GM12878 (cell line): ENCODE results near the gene CDK16. TPM values are rescaled to one million over a fixed set of nuclear protein-coding genes. Genes with fewer than 3 reads are reported as not detected.
A peak's percentile ranks its signal among the peaks of the same experiment; 100 is the strongest.

Experiments
- ATAC-seq: fragments of 200-7000 bp; cut with Tn5 transposase; 3 replicates; pipeline ENCODE4 v1.9.1; 2020; ENCODE audit warnings: mild to moderate bottlenecking, moderate library complexity
- BruUV-seq: library from RNA; stranded (reverse); fragments of 400-500 nt; replicated peaks from 2 replicates; lab custom pipeline; 2021; lab: Mats Ljungman, UMichigan
- CTCF ChIA-PET: fragments of 300-600 bp; sonication (Branson Sonifier 250); formaldehyde crosslinking; extraction: SDS; loops from one replicate; lab custom pipeline; 2021; ENCODE audit warnings: inconsistent platforms; lab: Yijun Ruan, JAX
- POLR2A ChIA-PET: fragments of 350-600 bp; formaldehyde crosslinking; extraction: SDS; loops from one replicate; lab custom pipeline; 2021; ENCODE audit warnings: inconsistent platforms; lab: Charles Lee
- RAD21 ChIA-PET: fragments of 300-600 bp; sonication (Branson Sonifier 250); formaldehyde crosslinking; loops from one replicate; lab custom pipeline; 2023; ENCODE audit warnings: antibody characterized with exemption; ENCODE audit not compliant: unreplicated experiment; lab: Charles Lee
- SMC1A ChIA-PET: fragments of 300-600 bp; sonication (Branson Sonifier 250); formaldehyde crosslinking; loops from one replicate; lab custom pipeline; 2023; ENCODE audit not compliant: unreplicated experiment, uncharacterized antibody; lab: Charles Lee
- DNase-seq: peaks from one replicate; pipeline ENCODE4 v3.0.0-alpha.2; 2011; ENCODE audit warnings: low read depth, low spot score
- FAIRE-seq: peaks from 3 replicates; lab custom pipeline; 2011; peaks lifted over from hg19 to GRCh38; lab: Jason Lieb, UNC
- H2AFZ ChIP-seq: 2 replicates; pipeline ENCODE4 v1.6.0; 2011; ENCODE audit warnings: low read depth, low read length, control low read depth; ENCODE audit not compliant: control insufficient read depth
- H3K27ac ChIP-seq: 2 replicates; pipeline ENCODE4 v1.5.1; 2011; ENCODE audit warnings: control low read depth; ENCODE audit not compliant: control insufficient read depth, insufficient read depth
- H3K27me3 ChIP-seq, 2 experiments: replicated peaks in 1 of 2; 2 replicates each; pipeline versions ENCODE4 v1.6.0 to v1.6.1; 2011; ENCODE audit warnings: low read length in 1 of 2; ENCODE audit not compliant: control insufficient read depth in 2 of 2, insufficient read depth in 2 of 2
- H3K36me3 ChIP-seq, 2 experiments: 2 replicates each; pipeline ENCODE4 v1.5.1; 2011; ENCODE audit warnings: low read length in 1 of 2; ENCODE audit not compliant: control insufficient read depth in 2 of 2, insufficient read depth in 2 of 2
- H3K4me1 ChIP-seq: 2 replicates; pipeline ENCODE4 v1.6.1; 2011; ENCODE audit warnings: mild to moderate bottlenecking, low read length, moderate library complexity, mixed read lengths; ENCODE audit not compliant: control insufficient read depth, insufficient read depth
- H3K4me2 ChIP-seq: 2 replicates; pipeline ENCODE4 v1.6.0; 2011; ENCODE audit warnings: control low read depth; ENCODE audit not compliant: control insufficient read depth, insufficient read depth
- H3K4me3 ChIP-seq: fragments of 200-600 bp; sonication (generic); 2 replicates; pipeline ENCODE4 v1.5.1; 2016
- H3K79me2 ChIP-seq: 2 replicates; pipeline ENCODE4 v1.6.0; 2011; ENCODE audit warnings: low read length; ENCODE audit not compliant: control insufficient read depth, insufficient read depth
- H3K9ac ChIP-seq: 2 replicates; pipeline ENCODE4 v1.8.0; 2011; ENCODE audit warnings: low read length, control low read depth, mixed read lengths; ENCODE audit not compliant: control insufficient read depth, insufficient read depth
- H3K9me3 ChIP-seq: replicated peaks from 3 replicates; pipeline ENCODE4 v1.5.1; 2011; ENCODE audit warnings: mild to moderate bottlenecking, low read length; ENCODE audit not compliant: control insufficient read depth, insufficient read depth
- H4K20me1 ChIP-seq: 2 replicates; pipeline ENCODE4 v1.6.0; 2011; ENCODE audit not compliant: control insufficient read depth, insufficient read depth
- BHLHE40 ChIP-seq, 2 experiments: fragments of 450-650 bp in 1 of 2; IDR thresholded peaks; 2 replicates each; pipeline ENCODE4 v1.6.1; 2011 to 2017; ENCODE audit warnings: low read depth in 2 of 2, borderline replicate concordance in 1 of 2, improper control_type of control experiment in 1 of 2, low read length in 1 of 2, mild to moderate bottlenecking in 1 of 2
- CHD2 ChIP-seq: IDR thresholded peaks from 2 replicates; pipeline ENCODE4 v1.6.1; 2011; ENCODE audit warnings: low read depth, low read length, improper control_type of control experiment, borderline replicate concordance
- IKZF1 ChIP-seq: fragments of 450-650 bp; conservative IDR thresholded peaks from 2 replicates; pipeline ENCODE4 v1.6.1; 2017; ENCODE audit warnings: antibody characterized with exemption, mild to moderate bottlenecking
- NRF1 ChIP-seq: conservative IDR thresholded peaks from 2 replicates; pipeline ENCODE4 v1.6.1; 2011; ENCODE audit warnings: mild to moderate bottlenecking, low read depth, low read length, improper control_type of control experiment
- PML ChIP-seq: IDR thresholded peaks from 2 replicates; pipeline ENCODE4 v1.6.1; 2012; ENCODE audit warnings: low read length, inconsistent platforms
- POLR2AphosphoS2 ChIP-seq: IDR thresholded peaks from 2 replicates; pipeline ENCODE4 v1.6.1; 2011; ENCODE audit warnings: low read depth, mild to moderate bottlenecking, low read length, improper control_type of control experiment, moderate library complexity
- POU2F2 ChIP-seq: IDR thresholded peaks from 3 replicates; pipeline ENCODE4 v1.6.1; 2011; ENCODE audit warnings: low read depth, mild to moderate bottlenecking, low read length, borderline replicate concordance
- ZNF207 ChIP-seq: fragments of 450-650 bp; IDR thresholded peaks from 2 replicates; pipeline ENCODE4 v1.6.1; 2014; ENCODE audit warnings: antibody characterized with exemption, mild to moderate bottlenecking, borderline replicate concordance
- WGBS: methylation state at CpG from one replicate; pipeline ENCODE4 v1.1.6; 2016; ENCODE audit warnings: low lambda C conversion rate; ENCODE audit not compliant: insufficient replicate concordance, insufficient coverage; ENCODE audit errors: missing lambda C conversion rate; 5-methylcytosine and 5-hydroxymethylcytosine counted together
- in situ Hi-C: fragments of 300-500 bp; cut with MboI; formaldehyde crosslinking; loops from 9 replicates; pipeline ENCODE4 v1.14.3; 2018; ENCODE audit warnings: mixed read lengths
- intact Hi-C: fragments of 100-400 bp; cut with micrococcal nuclease; formaldehyde crosslinking; loops from one replicate; pipeline ENCODE4 v1.14.2; 2022; ENCODE audit not compliant: unreplicated experiment
- polyA plus RNA-seq, 11 experiments: library from polyadenylated mRNA; depleted of rRNA in 4 of 11; unstranded in 6 of 11; stranded (reverse) in 5 of 11; fragments of >200 nt; fragmentation: Nextera tagmentation in 4 of 11; fragmentation: Illumina TruSeq in 1 of 11; extraction: Ambion mirVana in 4 of 11; extraction: Trizol in 1 of 11; gene quantifications; 1 replicate in 1 of 11; 2 replicates in 10 of 11; pipeline versions ENCODE4 v1.2.1 to v1.2.3, GENCODE V29; 2011 to 2016; ENCODE audit warnings: inconsistent platforms in 2 of 11, missing spikeins in 2 of 11, low read depth in 1 of 11
- total RNA-seq, 4 experiments: library from RNA; depleted of rRNA in 3 of 4; stranded (reverse); fragments of >200 nt in 3 of 4; fragmentation: Illumina TruSeq in 1 of 4; extraction: Trizol in 1 of 4; gene quantifications; 2 replicates each; pipeline versions ENCODE4 v1.2.1 to v1.2.3, GENCODE V29; 2013 to 2021
- TF ChIP-seq, protein P1 (sequence below): IDR thresholded peaks from 2 replicates; pipeline ENCODE4 v1.6.1; 2012; ENCODE audit warnings: mild to moderate bottlenecking, low read depth, low read length
- TF ChIP-seq, protein P2 (sequence below): fragments of 450-650 bp; IDR thresholded peaks from 2 replicates; pipeline ENCODE4 v1.6.1; 2014; ENCODE audit warnings: mild to moderate bottlenecking
- TF ChIP-seq, protein P3 (sequence below): fragments of 450-650 bp; IDR thresholded peaks from 2 replicates; pipeline ENCODE4 v1.6.1; 2016; ENCODE audit warnings: mild to moderate bottlenecking

CDK16 gene
- total and polyA plus RNA-seq, 10 of the 15 experiments (the other 5 are each of a cell fraction or from before 2014, with no cell fraction given): 2.4 to 75.1 (median 48.2) TPM

DNA sequence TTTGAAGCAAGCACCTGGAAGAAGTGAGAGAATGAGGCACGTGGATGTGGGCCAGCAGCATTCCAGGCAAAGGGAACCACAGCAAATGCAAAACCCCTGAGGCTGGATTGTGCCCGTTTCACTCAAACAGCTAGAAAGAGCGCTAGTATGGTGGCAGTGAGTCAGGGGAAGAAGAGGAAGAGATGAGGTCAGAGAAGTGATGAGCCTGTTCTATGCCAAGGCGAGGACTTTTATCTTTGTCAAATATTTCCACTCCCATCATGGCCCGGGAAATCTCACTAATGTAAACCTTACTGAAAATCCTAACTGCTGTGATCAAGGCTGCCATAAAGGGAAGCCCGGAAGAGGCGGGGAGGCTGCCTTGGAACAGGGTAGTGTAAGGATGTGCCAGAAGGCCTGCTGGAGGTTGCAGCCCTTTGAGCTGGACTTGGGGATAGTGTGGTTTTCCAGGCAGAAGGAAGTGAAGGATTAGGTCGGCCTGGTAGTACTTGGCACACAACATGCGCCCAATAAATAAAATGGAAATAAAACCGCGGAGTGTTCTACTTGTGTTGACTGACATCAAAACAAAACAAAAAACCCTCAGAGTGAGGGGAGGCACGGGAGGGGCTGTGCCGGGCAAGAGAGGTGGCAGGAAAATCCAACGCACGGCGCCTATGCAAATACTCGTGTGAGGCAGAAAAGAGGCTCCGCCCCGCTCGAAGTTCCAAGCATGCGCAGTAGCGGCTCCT lies 1.2 kb upstream of the CDK16 start:
- ChIA-PET SMC1A (interaction anchor here (0.7 to 1.0 kb wide), 9 partner anchors 15 to 417 kb away, joined by 3 to 6 read pairs (median 3); partner anchors contain the start of gene USP11), CTCF (interaction anchor here (1.0 to 1.6 kb wide), 5 partner anchors 15 to 167 kb away, joined by 3 to 6 read pairs (median 4); partner anchors contain the start of genes NDUFB11, RBM10 and USP11), RAD21 (interaction anchor here (0.7 to 1.5 kb wide), 9 partner anchors 16 to 306 kb away, joined by 3 to 9 read pairs (median 6); partner anchors contain the start of genes NDUFB11, RBM10 and USP11)
- no TSS peak for BruUV-seq
- H2AFZ ChIP-seq: no peak overlapping the region; the same call in 1 of the 2 replicates
- ATAC-seq (no peak), DNase-seq (no peak), FAIRE-seq (peak; percentile 41)
- H3K4me3 ChIP-seq: peak overlapping the region; percentile 23; the same call in 1 of the 2 replicates
- no peaks in the 10 kb centered on the region for H3K27me3 ChIP-seq
- H3K79me2 ChIP-seq: peaks cover 40% of the 10 kb centered on the region
- no peak overlapping the region for H3K27ac ChIP-seq
- H3K9ac ChIP-seq: no peak overlapping the region
- peaks cover 8% of the 10 kb centered on the region; the same call in 1 of the 2 replicates for H3K4me1 ChIP-seq
- intact Hi-C loops: no loop called here
- H4K20me1 ChIP-seq: peaks cover 13% of the 10 kb centered on the region
- H3K36me3 ChIP-seq: peaks cover 23 to 24% of the 10 kb centered on the region in 2 experiments
- no peaks in the 10 kb centered on the region for H3K9me3 ChIP-seq
- 15% methylated on average over 22 of the region's 22 CpGs for WGBS
- TF ChIP-seq NRF1 (peak; percentile 54), IKZF1 (peak; percentile 27; the same call in 1 of the 2 replicates), BHLHE40 (IDR thresholded peaks at IDR 0.05; ENCODE audit: borderline replicate concordance in 1 of 2, low read depth in 2 of 2, low read length in 1 of 2) (peak in 1 of 2 experiments; percentile 34; a peak in 2 of 4 replicates), PML (no peak), ZNF207 (peak; percentile 32; the same call in 1 of the 2 replicates), CHD2 (no peak), POU2F2 (peak; percentile 85), POLR2AphosphoS2 (peak; percentile 49; the same call in 1 of the 2 replicates)
- TF ChIP-seq, protein P1, sequence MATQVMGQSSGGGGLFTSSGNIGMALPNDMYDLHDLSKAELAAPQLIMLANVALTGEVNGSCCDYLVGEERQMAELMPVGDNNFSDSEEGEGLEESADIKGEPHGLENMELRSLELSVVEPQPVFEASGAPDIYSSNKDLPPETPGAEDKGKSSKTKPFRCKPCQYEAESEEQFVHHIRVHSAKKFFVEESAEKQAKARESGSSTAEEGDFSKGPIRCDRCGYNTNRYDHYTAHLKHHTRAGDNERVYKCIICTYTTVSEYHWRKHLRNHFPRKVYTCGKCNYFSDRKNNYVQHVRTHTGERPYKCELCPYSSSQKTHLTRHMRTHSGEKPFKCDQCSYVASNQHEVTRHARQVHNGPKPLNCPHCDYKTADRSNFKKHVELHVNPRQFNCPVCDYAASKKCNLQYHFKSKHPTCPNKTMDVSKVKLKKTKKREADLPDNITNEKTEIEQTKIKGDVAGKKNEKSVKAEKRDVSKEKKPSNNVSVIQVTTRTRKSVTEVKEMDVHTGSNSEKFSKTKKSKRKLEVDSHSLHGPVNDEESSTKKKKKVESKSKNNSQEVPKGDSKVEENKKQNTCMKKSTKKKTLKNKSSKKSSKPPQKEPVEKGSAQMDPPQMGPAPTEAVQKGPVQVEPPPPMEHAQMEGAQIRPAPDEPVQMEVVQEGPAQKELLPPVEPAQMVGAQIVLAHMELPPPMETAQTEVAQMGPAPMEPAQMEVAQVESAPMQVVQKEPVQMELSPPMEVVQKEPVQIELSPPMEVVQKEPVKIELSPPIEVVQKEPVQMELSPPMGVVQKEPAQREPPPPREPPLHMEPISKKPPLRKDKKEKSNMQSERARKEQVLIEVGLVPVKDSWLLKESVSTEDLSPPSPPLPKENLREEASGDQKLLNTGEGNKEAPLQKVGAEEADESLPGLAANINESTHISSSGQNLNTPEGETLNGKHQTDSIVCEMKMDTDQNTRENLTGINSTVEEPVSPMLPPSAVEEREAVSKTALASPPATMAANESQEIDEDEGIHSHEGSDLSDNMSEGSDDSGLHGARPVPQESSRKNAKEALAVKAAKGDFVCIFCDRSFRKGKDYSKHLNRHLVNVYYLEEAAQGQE: 0 out of 2 replicates have a peak, but pooled peaks have one; percentile 14
- TF ChIP-seq, protein P2, sequence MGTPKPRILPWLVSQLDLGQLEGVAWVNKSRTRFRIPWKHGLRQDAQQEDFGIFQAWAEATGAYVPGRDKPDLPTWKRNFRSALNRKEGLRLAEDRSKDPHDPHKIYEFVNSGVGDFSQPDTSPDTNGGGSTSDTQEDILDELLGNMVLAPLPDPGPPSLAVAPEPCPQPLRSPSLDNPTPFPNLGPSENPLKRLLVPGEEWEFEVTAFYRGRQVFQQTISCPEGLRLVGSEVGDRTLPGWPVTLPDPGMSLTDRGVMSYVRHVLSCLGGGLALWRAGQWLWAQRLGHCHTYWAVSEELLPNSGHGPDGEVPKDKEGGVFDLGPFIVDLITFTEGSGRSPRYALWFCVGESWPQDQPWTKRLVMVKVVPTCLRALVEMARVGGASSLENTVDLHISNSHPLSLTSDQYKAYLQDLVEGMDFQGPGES: no peak
- TF ChIP-seq, protein P3, sequence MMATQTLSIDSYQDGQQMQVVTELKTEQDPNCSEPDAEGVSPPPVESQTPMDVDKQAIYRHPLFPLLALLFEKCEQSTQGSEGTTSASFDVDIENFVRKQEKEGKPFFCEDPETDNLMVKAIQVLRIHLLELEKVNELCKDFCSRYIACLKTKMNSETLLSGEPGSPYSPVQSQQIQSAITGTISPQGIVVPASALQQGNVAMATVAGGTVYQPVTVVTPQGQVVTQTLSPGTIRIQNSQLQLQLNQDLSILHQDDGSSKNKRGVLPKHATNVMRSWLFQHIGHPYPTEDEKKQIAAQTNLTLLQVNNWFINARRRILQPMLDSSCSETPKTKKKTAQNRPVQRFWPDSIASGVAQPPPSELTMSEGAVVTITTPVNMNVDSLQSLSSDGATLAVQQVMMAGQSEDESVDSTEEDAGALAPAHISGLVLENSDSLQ: no peak
- TF ChIP-seq, all 136 proteins: peak for 7
- POLR2A ChIA-PET: interaction anchor here (0.7 to 3.2 kb wide), 10 partner anchors 10 to 297 kb away, joined by 3 to 29 read pairs (median 4); partner anchors contain the start of genes RBM10 and USP11
- H3K4me2 ChIP-seq: peak overlapping the region; percentile 26
- in situ Hi-C loops: loop anchor here (10.0 to 25.0 kb wide), 2 partner anchors 428 to 1720 kb away; no protein-coding TSS in a partner anchor
